Stimulated activated CD8-positive, alpha-beta memory T cell treated with anti-CD3 and anti-CD28 coated beads, Interleukin-12 subunit alpha, Interleukin-12 subunit beta, amount 100 ng/mL, for 24 hours (primary cell): ENCODE results near the gene AUTS2.

Experiments used
- DNase-seq: peaks from one replicate; pipeline ENCODE4 v3.0.0-alpha.2; 2020; ENCODE audit errors: extremely low read depth

Gene AUTS2

GRCh38 chr7:69687739-69688433 is 89.6 kb downstream of the AUTS2 start:
- no peak for DNase-seq

GRCh38 chr7:69690329-69690728 is 92.1 kb downstream of the AUTS2 start:
- no peak for DNase-seq

GRCh38 chr7:69691327-69691726 is 93.1 kb downstream of the AUTS2 start:
- no peak for DNase-seq

GRCh38 chr7:69691734-69692133 is 93.5 kb downstream of the AUTS2 start:
- DNase-seq, result no peak

- DNase-seq, result no peak
Measured at GRCh38 chr7:69692611-69693010, 94.3 kb downstream of the AUTS2 start.

GRCh38 chr7:69693042-69693441 is 94.8 kb downstream of the AUTS2 start:
- DNase-seq, result no peak

- DNase-seq, result no peak
Measured at GRCh38 chr7:69696054-69696591, 97.8 kb downstream of the AUTS2 start.

GRCh38 chr7:69696686-69697685 is 98.7 kb downstream of the AUTS2 start:
- DNase-seq, result no peak

- DNase-seq, result no peak
Measured at GRCh38 chr7:69698109-69698825, 100.0 kb downstream of the AUTS2 start.

GRCh38 chr7:69699931-69700330 is 101.7 kb downstream of the AUTS2 start:
- DNase-seq, result no peak

GRCh38 chr7:69700331-69700730 is 102.1 kb downstream of the AUTS2 start:
- no peak for DNase-seq

- DNase-seq, result no peak
Measured at GRCh38 chr7:69701288-69701687, 103.0 kb downstream of the AUTS2 start.

- DNase-seq, result no peak
Measured at GRCh38 chr7:69702357-69702756, 104.1 kb downstream of the AUTS2 start.

- DNase-seq, result no peak
Measured at GRCh38 chr7:69703099-69703498, 104.8 kb downstream of the AUTS2 start.

GRCh38 chr7:69706070-69706469 is 107.8 kb downstream of the AUTS2 start:
- no peak for DNase-seq

- no peak for DNase-seq
Measured at GRCh38 chr7:69708857-69709256, 110.6 kb downstream of the AUTS2 start.

- DNase-seq, result no peak
Measured at GRCh38 chr7:69710768-69711438, 112.6 kb downstream of the AUTS2 start.

- no peak for DNase-seq
Measured at GRCh38 chr7:69714886-69715576, 116.8 kb downstream of the AUTS2 start.

GRCh38 chr7:69717221-69717620 is 118.9 kb downstream of the AUTS2 start:
- no peak for DNase-seq

- no peak for DNase-seq
Measured at GRCh38 chr7:69719717-69720116, 121.4 kb downstream of the AUTS2 start.

GRCh38 chr7:69722843-69723242 is 124.6 kb downstream of the AUTS2 start:
- DNase-seq, result no peak
